A549 treated with ZK216348 at 1 μM for 4 hours (cell line): ENCODE results near the gene CPVL. TPM values are rescaled to one million over a fixed set of nuclear protein-coding genes. Genes with fewer than 3 reads are reported as not detected.

Experiments
- total RNA-seq: library from RNA; stranded (reverse); fragments of 200-300 nt; extraction: Qiagen RNA extraction; gene quantifications from 5 replicates; pipeline ENCODE4 v1.2.3, GENCODE V29; 2022; ENCODE audit warnings: low read depth

Gene CPVL
- total RNA-seq: 0.20 to 0.86 TPM (median 0.41 TPM) in 4 of 5 replicates, not detected in the other

GRCh38 chr7:29146057-29146706 lies at the start of gene CPVL:
Gene CPVL (minus strand): TSS chr7:29146537. CDS start chr7:29121061, 25,476 bp downstream.

GRCh38 chr7:29194594-29195427 lies 48.5 kb upstream of the CPVL start, which contains the start of gene CHN2:
Gene CHN2 (plus strand): TSS chr7:29194775.

GRCh38 chr7:28958235-28958979 lies 187.9 kb downstream of the CPVL start, which contains the start of gene TRIL:
Gene TRIL (minus strand): TSS chr7:28958330. CDS start chr7:28958046, 284 bp downstream.

Other genes starting within 250 kb of the CPVL start
- gene TRIL, start 188.2 kb downstream of the CPVL start, total RNA-seq: not detected in 5 replicates
- gene CHN2, start 48.2 kb upstream of the CPVL start, total RNA-seq: 0.32 TPM in 1 of 5 replicates, not detected in the others